Endometrial microvascular endothelial cells (primary cell): Measurements from ENCODE around the gene OLFM1. TPM values are rescaled to one million over a fixed set of nuclear protein-coding genes. Genes with fewer than 3 reads are reported as not detected.

ENCODE experiments used
- in situ Hi-C: cut with HindIII; loops from 2 replicates; pipeline ENCODE4 v1.10.0; 2017; ENCODE audit warnings: low sequenced_read_pairs, low pct_unique_long_range_greater_than_20kb; ENCODE audit errors: inconsistent ontology term
- total RNA-seq: library from RNA; depleted of rRNA; stranded (reverse); fragments of >200 nt; gene quantifications from one replicate; pipeline ENCODE4 v1.2.3, GENCODE V29; 2015; ENCODE audit errors: inconsistent ontology term

The OLFM1 gene
- total RNA-seq, 1 donor from 2014 or later: not detected

DNA sequence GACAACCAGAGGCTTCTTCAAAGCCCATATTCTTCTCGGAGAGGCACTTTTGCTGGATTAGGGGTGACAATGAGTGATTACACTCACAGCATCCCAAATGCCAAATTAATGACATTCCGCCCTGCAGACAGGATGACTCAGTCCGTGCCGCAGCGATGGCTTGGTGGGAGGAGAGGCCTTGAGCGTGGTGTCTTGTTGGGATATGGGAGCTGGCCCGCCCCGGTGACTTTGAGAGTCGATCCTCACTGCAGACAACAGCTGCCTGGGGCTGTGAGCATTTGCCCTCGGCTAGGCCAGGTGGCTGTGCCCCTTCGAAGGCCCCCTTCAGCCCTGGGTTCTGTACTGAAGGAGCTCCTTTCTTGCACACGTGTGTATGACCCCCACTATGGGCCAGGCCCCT lies 29.8 kb downstream of the OLFM1 start:
- in situ Hi-C loops: no loop called here

DNA sequence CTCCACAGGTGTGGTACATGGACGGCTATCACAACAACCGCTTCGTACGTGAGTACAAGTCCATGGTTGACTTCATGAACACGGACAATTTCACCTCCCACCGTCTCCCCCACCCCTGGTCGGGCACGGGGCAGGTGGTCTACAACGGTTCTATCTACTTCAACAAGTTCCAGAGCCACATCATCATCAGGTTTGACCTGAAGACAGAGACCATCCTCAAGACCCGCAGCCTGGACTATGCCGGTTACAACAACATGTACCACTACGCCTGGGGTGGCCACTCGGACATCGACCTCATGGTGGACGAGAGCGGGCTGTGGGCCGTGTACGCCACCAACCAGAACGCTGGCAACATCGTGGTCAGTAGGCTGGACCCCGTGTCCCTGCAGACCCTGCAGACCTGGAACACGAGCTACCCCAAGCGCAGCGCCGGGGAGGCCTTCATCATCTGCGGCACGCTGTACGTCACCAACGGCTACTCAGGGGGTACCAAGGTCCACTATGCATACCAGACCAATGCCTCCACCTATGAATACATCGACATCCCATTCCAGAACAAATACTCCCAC lies 32.1 kb downstream of the OLFM1 start:
- in situ Hi-C loops: no loop called here

DNA sequence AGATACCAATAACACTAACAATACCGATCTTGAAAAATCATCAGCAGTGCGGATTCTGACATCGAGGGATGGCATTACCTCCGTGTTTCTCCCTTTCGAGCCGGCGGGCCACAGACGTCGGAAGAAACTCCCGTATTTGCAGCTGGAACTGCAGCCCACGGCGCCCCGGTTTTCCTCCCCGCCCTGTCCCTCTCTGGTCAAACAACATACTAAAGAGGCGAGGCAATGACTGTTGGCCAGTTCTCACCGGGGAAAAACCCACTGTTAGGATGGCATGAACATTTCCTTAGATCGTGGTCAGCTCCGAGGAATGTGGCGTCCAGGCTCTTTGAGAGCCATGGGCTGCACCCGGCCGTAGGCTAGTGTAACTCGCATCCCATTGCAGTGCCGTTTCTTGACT lies 32.8 kb downstream of the OLFM1 start:
- in situ Hi-C loops: no loop called here

DNA sequence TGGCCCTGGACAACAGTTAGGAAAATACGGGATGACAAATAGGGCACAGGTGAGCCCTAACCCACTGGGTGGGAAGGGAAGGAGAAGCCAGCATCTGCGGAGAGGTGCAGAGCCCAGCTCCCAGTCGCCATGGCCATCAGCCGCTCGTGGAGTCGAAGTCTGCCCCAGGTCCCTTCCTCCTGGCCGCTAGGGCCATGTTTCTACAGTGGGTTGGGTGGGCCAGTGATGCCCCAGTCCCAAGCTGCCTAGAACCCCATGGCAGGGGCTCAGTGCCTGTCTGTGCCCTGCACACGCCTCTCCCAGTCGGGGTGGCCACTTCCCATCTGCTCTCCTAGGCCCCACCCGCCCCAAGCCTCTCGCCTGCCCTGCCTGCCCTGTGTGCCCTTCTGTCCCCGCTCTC lies 34.8 kb downstream of the OLFM1 start:
- in situ Hi-C loops: no loop called here

DNA sequence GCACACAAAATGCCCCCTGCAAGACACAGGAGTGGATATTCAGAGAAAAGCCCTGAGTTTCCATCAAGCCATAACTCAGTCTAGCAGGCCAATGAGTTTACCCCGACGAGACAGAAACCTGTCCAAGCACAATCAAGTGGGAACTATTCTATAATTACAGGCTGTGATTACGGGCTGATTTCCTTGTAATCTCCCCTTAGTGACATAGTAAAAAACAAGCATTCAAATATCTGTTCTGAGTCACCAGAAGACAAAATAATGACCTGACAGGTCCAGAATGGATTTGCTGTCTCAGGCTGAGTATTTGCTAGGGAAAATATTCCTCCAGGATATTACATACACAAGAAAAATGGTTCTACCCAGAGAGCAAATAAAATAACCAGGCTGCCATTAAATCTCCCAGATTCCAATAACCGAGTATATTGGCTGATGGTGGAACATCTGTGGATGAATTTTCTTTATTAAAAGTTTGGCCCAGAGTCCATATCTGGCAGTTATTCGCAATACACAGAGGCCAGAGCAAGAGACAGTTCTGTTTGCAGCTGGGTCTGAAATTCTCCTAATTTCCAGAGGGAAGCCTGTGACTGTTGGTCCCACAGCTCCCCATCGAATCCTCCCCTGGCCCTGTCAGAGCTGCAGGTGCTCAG lies 35.8 kb downstream of the OLFM1 start:
- in situ Hi-C loops: no loop called here

DNA sequence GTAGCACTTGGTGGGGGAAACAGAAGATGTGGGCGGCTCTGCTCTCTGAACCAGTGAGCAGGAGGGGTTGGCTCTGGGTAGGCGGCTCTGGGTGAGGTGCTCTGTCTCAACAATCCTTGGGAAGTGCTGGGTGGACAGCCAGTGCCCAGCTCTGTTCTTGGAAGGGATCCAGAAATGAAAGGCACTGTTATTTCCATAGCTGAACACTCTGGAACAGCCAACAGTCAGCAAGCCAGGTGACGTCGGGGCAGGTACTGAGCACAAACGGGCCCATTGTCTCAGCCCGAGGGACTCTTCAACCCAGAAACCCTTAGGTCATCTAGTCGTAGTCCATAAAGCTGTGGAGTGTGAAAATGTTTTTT lies 36.3 kb downstream of the OLFM1 start:
- in situ Hi-C loops: no loop called here

DNA sequence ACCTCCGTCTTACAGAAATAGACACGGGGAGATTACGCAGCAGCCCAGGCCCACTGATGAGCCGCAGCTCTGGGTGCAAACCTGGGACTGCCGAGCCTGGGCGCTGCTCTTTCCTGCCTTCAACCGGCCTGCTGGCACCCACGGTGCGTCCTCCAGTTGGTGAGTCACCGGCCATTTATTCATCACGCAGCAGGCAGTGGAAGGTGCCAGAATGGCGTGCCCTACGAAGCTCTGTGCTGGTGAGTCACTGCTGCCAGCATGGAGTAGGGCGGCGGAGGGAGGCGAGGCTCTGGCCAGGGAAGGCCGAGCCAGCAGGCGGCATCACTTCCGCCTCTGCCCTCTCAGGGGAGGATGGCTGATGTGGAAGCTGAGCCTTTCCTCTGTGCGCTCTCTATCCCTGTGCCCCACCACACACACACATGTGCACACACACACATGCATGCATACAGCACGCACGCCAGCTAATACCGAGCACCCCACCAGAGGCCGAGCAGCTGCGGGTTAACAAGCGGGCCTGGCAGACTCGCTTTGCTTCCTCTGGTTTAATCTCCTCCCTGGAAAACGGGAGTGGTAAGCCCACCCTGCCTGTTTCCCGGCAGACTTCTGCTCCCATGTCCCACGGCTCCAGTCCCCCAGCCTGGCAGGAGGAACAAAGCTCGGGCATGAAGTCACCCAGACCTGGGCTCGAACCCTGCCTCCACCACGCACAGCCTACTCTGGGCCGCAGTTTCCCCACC lies 39.2 kb downstream of the OLFM1 start:
- in situ Hi-C loops: no loop called here

DNA sequence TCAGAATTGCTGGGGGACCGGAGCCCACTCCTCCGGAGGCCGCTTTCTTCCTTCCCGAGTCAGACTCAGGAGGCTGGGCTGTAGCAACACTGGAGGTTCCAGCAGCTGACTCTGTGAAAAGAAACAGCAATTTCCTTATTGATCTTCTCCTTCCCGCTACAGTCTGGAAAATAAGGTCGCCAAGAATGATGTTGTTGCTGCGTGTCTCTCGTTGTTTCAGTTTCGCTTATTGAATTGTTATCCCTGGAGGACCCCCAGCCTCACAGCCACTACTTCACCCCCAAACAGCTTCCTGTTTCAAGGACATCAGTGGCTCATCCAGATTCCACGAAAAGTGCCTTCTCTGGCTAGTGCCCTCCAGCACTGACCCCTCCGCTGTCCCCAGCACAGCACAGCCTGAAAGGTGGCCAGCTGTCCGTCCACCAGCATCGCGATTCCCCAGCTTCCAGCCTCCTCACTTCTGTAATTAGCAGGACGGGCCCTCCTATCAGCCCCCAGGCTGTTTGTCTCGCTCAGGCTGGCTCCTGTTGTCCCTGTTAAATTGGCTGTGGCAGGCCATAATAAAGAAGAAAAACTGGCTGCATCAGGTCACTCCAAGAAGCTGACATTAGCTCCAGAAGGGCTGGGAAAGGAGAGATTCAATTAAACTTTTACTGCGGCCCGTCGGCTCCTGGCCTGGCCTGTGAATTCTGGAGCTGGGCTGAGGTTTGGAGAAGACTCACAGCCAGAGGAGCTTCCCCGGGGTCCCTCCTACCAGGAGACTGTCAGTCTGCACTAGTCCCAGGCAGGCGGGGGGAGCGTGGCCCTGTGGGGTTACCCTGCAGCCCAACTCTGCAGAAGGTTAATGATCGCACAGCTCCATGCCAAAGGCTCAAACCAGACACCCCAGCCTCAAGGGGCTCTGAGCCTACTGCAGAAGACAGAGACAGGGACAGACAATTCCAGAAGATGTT lies 40.5 kb downstream of the OLFM1 start:
- in situ Hi-C loops: no loop called here

DNA sequence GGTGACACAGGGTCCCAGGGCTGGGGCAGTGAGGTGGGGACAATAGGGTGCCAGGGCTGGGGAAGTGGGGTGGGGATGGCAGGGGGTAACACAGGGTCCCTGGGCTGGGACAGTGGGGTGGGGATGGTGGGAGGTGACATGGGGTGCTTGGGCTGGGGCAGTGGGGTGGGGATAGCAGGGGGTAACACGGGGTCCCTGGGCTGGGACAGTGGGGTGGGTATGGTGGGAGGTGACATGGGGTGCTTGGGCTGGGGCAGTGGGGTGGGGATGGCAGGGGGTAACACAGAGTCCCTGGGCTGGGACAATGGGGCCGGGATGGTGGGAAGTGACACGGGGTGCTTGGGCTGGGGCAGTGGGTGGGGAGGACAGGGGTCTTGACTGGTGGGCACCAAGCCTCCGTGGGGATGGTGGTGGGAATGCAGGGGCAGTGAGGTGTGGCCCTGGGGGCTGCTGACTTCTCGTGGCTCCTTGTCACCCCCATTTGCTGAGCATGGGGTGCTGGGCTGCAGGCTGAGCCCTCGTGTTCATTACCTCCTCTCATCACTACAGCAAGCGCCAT lies 41.7 kb downstream of the OLFM1 start:
- in situ Hi-C loops: no loop called here

DNA sequence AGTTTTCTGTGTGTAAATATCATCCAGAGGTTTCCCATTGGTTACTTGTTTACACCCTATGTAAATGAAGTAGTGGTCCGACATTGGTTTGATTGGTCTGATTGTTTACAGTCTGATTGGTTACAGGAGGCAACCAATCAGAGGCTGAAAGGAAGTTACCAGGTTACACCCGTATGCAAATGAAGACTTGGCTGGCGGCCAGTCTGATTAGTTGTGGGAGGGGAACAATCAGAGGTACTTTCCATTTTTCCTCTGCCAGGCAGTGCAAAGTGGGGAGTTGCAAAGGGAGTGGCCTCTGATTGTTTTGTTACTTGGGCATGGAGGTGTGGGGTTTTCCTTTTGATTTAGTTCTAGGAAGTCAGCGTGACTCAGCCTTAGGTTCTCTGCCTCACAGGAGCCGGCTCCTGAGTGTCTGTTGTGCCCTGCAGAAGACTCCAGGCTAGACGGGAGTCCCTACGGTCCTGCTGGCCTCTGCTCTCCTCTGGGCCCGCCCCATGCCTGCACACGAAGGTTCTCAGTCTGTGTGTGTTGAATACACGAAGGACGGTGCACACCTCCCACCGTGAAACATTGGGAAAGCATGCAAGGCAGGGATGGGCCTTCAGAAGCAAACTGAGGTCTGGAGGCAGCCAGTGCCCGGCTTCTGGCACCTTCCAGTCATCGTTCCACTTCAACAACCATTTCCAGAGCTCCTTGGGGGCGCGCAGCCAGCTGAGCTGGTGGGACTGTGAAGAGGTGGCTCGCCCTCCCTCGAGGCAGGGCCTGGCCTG lies 42.9 kb downstream of the OLFM1 start:
- in situ Hi-C loops: no loop called here

DNA sequence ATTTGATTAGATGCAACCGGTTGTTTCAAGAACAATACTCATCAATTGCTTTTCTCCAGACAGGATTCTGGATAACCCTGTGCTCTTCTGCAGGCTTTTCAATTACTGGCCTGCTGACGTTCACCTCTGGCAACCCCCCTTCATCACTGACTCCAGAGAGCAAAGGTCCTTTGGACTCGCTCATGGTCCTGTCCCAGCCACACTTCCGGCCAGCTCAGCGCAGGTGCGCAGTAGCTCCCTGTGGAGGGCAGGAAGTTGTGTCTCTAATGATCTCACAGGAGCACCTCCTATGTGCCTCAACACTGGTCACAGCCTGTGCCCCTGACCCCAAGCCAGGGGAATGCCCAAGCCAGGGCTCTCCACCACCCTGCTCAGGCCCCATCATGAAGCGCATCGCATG lies 44.0 kb downstream of the OLFM1 start:
- in situ Hi-C loops: no loop called here

DNA sequence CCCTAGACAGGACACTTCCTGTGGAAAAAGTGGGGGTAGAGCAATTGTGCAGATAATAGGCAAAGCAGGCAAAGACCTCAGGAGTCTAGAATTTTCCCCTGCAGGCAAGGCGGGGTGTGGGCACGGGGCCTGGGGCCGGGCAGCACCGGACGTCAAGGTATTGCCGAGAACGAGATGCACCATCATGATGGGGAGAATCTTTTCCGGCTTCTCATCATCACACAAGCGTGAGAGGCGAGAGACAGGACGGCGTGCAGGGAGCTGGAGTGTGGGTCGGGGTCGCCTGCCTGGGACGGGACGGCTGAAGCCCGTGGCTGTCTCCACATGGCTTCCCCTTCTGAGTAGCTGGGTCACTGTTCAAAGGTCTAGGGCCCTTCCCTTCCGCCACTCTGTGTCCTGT lies 44.5 kb downstream of the OLFM1 start:
- in situ Hi-C loops: no loop called here

DNA sequence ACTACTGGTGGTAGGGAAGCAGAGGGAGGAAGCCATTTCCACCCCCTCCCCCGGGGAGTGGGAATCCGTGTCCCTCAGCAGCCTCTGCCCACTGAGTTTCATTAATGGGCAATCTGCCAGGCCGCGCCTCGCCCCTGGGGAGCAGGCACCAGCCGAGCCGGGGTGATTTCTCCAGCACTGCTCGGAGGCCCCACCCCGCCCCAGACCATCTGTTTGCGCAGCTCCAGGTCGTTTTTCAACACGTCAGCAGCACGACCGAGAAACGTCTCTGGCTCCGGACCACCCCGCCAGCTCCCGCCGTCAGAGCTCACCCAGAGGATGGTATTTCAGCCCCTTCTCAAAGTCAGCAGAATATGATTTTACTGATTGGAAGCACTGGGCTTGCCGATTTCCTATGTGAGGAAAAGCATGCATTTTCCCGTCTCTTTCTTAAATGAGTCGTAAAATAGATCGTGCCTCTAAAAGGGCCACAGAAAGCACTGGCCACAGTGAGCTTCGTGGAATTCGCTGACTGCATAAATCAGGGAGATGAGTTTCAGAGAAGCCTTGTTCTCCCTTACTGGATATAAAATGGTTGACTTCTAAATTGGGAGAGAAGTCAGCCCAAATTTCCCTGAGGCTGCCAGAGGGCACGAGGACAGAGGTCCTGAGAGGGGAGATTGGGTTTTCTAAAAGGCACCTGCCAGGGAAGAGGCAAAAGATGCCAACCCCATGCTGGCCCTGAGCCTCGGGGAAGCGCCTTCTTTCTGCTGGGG lies 47.0 kb downstream of the OLFM1 start:
- in situ Hi-C loops: no loop called here

DNA sequence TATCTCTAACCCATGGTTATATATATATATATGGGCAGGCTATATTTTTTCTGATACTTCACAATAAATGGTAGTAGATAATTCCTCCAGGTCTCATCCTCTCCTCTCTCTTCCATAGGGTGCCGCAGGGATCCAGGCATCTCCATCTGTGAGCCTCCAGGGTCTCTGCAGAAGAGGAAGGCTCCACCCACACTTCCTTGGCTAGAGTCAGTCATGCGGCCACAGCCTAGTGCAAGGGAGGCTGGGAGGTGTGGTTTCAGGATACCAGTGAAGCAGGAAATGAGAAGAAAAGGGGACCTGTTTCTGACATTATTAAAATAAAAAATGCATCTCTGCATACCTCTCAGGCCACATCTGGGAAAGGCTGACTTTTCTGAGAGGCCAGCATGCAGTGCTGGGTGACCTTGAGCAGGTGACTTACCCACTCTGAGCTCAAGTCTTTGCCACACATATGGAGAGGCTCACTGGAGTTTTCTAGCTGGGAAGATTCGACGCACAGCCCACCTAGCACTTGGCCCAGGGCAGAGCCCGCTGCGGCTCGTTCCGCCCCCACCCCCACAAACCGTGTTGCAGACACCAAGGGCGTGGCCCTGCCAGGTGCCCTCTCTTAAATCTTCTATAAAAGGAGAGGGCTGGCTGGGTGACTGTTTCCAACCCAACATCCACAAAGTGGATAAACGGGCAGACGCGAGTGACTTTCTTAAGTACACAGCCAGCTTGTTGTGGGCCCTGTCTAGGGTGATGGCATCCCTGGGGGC lies 47.9 kb downstream of the OLFM1 start:
- in situ Hi-C loops: no loop called here

DNA sequence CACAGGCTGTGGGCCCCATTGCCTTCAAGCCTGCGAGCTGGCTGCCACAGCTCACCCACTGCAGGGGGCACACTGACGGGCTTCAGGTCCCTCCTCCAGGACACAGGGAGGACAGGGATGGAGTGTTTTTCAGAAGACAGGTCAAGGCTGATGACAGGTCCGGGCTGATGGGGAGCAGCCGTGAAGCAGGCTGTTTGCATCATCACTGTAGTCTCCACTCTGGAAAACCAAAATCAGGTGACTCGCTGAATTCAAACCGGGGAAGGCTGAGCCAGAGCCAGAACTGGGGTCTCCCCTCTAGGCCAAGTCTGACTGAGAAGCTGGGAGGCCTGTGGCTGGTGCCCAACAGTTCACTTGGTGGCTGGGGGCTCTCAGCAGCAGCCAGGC lies 48.5 kb downstream of the OLFM1 start:
- in situ Hi-C loops: no loop called here

DNA sequence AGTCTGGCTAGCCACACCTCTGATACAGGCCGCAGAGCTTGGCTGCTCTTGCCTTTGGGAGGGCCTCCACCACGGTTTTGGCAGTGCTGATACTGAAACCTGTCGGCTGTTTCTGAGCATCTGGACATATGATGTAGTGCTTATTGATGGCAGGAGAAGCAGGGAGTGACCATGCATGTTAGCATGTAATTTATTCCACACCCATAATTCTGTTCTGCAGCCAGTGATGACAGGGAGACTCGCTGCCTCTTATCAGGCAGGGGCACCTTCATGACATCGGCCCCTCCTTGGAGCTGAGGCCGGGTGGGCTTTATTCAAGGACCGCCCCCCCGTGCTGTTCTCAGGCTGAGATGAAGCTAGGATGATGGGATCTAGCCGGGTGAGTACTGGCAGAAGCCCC lies 49.0 kb downstream of the OLFM1 start:
- in situ Hi-C loops: no loop called here
